H1 (cell line): ENCODE data around the gene CNGB1. TPM values are rescaled to one million over a fixed set of nuclear protein-coding genes. Genes with fewer than 3 reads are reported as not detected.

Experiments used
- BCL11A ChIP-seq, 2 experiments: IDR thresholded peaks; one replicate each; pipeline ENCODE4 v1.6.1; 2011; ENCODE audit warnings: low read depth in 2 of 2, low read length in 2 of 2, mild to moderate bottlenecking in 2 of 2
- polyA plus RNA-seq, 7 experiments: library from polyadenylated mRNA; depleted of rRNA in 3 of 7; stranded (reverse) in 5 of 7; unstranded in 2 of 7; fragments of >200 nt in 5 of 7; fragments of 200-250 nt in 2 of 7; gene quantifications; 1 replicate in 5 of 7; 2 replicates in 1 of 7; 4 replicates in 1 of 7; pipeline versions ENCODE4 v1.2.1 to v1.2.3, GENCODE V29; 2011 to 2013; ENCODE audit warnings: missing spikeins in 2 of 7, mixed read lengths in 2 of 7
- total RNA-seq: library from RNA; stranded (reverse); fragmentation: NEBNext Ultra II Directional; extraction: Animal tissue kit (Norgen Biotek cat#: 25700); gene quantifications from 2 replicates; pipeline ENCODE4 v1.2.1, GENCODE V29; 2021

The CNGB1 gene
- total and polyA plus RNA-seq, 2 of the 8 experiments (the other 6 are each of a cell fraction or from before 2014, with no cell fraction given), result not detected

DNA sequence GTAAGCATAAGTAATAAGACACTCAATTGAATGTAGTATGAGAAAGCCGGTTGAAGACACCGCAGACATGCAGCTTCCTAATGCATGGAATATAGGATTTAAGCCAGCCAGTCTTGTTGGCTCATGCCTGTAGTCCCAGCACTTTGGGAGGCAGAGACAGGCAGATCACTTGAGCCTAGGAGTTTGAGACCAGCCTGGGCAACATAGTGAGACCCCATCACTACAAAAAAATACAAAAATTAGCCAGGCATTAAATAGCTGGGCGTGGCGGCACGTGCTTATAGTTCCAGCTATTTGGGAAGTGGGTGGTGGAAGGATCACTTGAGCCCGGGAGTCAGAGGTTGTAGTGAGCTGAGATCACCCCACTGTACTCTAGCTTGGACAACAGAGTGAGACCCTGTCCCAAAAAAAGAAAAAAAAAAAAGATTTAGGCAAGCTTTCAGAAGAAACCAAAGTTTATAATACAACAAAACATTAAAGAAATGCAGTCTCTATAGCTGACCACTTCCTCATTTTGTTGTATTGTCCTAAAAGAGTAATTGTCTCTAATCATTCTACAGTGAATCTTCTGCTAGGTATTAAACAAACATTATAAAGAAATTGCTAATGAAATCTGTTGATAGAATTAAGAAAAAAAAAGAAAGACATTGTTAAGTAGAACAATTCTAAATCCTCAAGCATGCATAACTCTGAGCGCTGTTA, 100.0 kb downstream of the CNGB1 start (continued):
- TF ChIP-seq BCL11A (IDR thresholded peaks at IDR 0.05; ENCODE audit: low read depth in 2 of 2, low read length in 2 of 2), result no peak
